Erythroblast (primary cell): ENCODE data around the gene STT3A.
"Not testable (repeated sequence)": the region's sequence is repeated elsewhere in the genome, so short reads cannot be mapped to it uniquely, and the experiment has no call there.

Source experiments
- GATA1 ChIP-seq: IDR thresholded peaks from 2 replicates; pipeline ENCODE4 v1.6.1; 2011; ENCODE audit warnings: low read depth, mild to moderate bottlenecking, control low read depth, low read length, moderate library complexity
- POLR2A ChIP-seq: IDR thresholded peaks from 2 replicates; pipeline ENCODE4 v1.6.1; 2011; ENCODE audit warnings: mild to moderate bottlenecking, low read length

DNA sequence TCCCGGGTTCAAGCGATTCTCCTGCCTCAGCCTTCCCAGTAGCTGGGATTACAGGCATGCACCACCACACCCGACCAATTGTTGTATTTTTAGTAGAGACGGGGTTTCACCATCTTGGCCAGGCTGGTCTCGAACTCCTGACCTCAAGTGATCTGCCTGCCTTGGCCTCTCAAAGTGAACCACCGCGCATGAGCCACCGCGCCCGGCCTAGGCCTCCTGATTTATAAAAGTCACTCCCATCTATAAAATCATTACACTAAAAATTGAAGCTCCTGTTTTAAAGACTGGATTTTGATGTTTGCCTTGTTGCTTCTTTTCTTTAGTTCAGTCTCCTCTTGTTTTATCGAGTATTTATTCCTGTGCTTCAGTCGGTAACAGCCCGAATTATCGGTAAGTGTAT lies 15.5 kb upstream of the STT3A start:
- not testable (repeated sequence) for TF ChIP-seq POLR2A, GATA1
